HepG2 (cell line): ENCODE measurements around the gene APOLD1. TPM values are rescaled to one million over a fixed set of nuclear protein-coding genes. Genes with fewer than 3 reads are reported as not detected.
A peak's percentile ranks its signal among the peaks of the same experiment; 100 is the strongest.

Source experiments
- ATRX ChIP-seq: sonication (generic); formaldehyde crosslinking; IDR thresholded peaks from 2 replicates; pipeline ENCODE4 v1.4.0; 2020; ENCODE audit warnings: missing genetic modification reagents, borderline replicate concordance
- BORCS8-MEF2B ChIP-seq: sonication (generic); formaldehyde crosslinking; IDR thresholded peaks from 2 replicates; pipeline ENCODE4 v1.8.0; 2022; ENCODE audit warnings: mild to moderate bottlenecking, missing genetic modification reagents
- CERS6 ChIP-seq: sonication (generic); formaldehyde crosslinking; IDR thresholded peaks from 2 replicates; pipeline ENCODE4 v1.5.0; 2020; ENCODE audit warnings: missing genetic modification reagents
- EHMT2 ChIP-seq: fragments of 200-600 bp; sonication (generic); IDR thresholded peaks from 2 replicates; pipeline ENCODE4 v1.7.0; 2017; ENCODE audit warnings: antibody characterized with exemption, low read depth, low read length, borderline replicate concordance
- ESRRA ChIP-seq: sonication (generic); formaldehyde crosslinking; IDR thresholded peaks from 2 replicates; pipeline ENCODE4 v1.5.1; 2020; ENCODE audit warnings: mild to moderate bottlenecking, low read depth, missing genetic modification reagents
- ETV6 ChIP-seq: sonication (generic); formaldehyde crosslinking; conservative IDR thresholded peaks from 2 replicates; pipeline ENCODE4 v1.4.0; 2020; ENCODE audit warnings: missing genetic modification reagents
- GTF3A ChIP-seq: sonication (generic); formaldehyde crosslinking; conservative IDR thresholded peaks from 2 replicates; pipeline ENCODE4 v1.4.0; 2020; ENCODE audit warnings: mild to moderate bottlenecking, missing genetic modification reagents
- GZF1 ChIP-seq: sonication (generic); formaldehyde crosslinking; IDR thresholded peaks from 2 replicates; pipeline ENCODE4 v1.5.1; 2020; ENCODE audit warnings: mild to moderate bottlenecking, missing genetic modification reagents
- HDAC2 ChIP-seq: sonication (generic); formaldehyde crosslinking; IDR thresholded peaks from 2 replicates; pipeline ENCODE4 v1.4.0; 2020; ENCODE audit warnings: missing genetic modification reagents
- HDAC6 ChIP-seq: fragments of 200-600 bp; sonication (generic); IDR thresholded peaks from 2 replicates; pipeline ENCODE4 v1.7.0; 2017; ENCODE audit warnings: mild to moderate bottlenecking, antibody characterized with exemption, low read length, low read depth
- MNT ChIP-seq: fragments of 450-650 bp; IDR thresholded peaks from 2 replicates; pipeline ENCODE4 v1.6.1; 2016
- POLR2AphosphoS5 ChIP-seq: IDR thresholded peaks from 2 replicates; pipeline ENCODE4 v1.6.1; 2012; ENCODE audit warnings: low read depth, low read length
- SP5 ChIP-seq: IDR thresholded peaks from 2 replicates; pipeline ENCODE4 v1.6.1; 2016; ENCODE audit warnings: low read depth, borderline replicate concordance
- XRCC5 ChIP-seq: fragments of 200-400 bp; formaldehyde crosslinking; optimal IDR thresholded peaks from 2 replicates; pipeline ENCODE3; 2017; ENCODE audit warnings: mild to moderate bottlenecking, low read length
- ZFYVE20 ChIP-seq: sonication (generic); formaldehyde crosslinking; IDR thresholded peaks from 2 replicates; pipeline ENCODE4 v1.8.0; 2023; ENCODE audit warnings: low read depth, mild to moderate bottlenecking, moderate library complexity, missing genetic modification reagents, borderline replicate concordance
- ZNF12 ChIP-seq: sonication (generic); formaldehyde crosslinking; IDR thresholded peaks from 2 replicates; pipeline ENCODE4 v1.5.0; 2020; ENCODE audit warnings: missing genetic modification reagents
- ZNF234 ChIP-seq: sonication (generic); formaldehyde crosslinking; conservative IDR thresholded peaks from 2 replicates; pipeline ENCODE4 v1.5.1; 2020; ENCODE audit warnings: mild to moderate bottlenecking, missing genetic modification reagents
- ZNF513 ChIP-seq: sonication (generic); formaldehyde crosslinking; conservative IDR thresholded peaks from 2 replicates; pipeline ENCODE4 v1.5.0; 2020; ENCODE audit warnings: missing genetic modification reagents
- ZNF557 ChIP-seq: sonication (generic); formaldehyde crosslinking; IDR thresholded peaks from 2 replicates; pipeline ENCODE4 v1.4.0; 2020; ENCODE audit warnings: missing genetic modification reagents
- ZNF580 ChIP-seq: IDR thresholded peaks from 2 replicates; pipeline ENCODE4 v1.6.1; 2016; ENCODE audit warnings: low read depth, borderline replicate concordance
- ZNF619 ChIP-seq: sonication (generic); formaldehyde crosslinking; IDR thresholded peaks from 2 replicates; pipeline ENCODE4 v1.4.0; 2020; ENCODE audit warnings: mild to moderate bottlenecking, missing genetic modification reagents
- ZNF660 ChIP-seq: sonication (generic); formaldehyde crosslinking; IDR thresholded peaks from 2 replicates; pipeline ENCODE4 v1.5.1; 2020; ENCODE audit warnings: mild to moderate bottlenecking, low read depth, missing genetic modification reagents, borderline replicate concordance
- ZNF776 ChIP-seq: sonication (generic); formaldehyde crosslinking; IDR thresholded peaks from 2 replicates; pipeline ENCODE4 v1.4.0; 2020; ENCODE audit warnings: mild to moderate bottlenecking, missing genetic modification reagents
- ZNF792 ChIP-seq: IDR thresholded peaks from 2 replicates; pipeline ENCODE4 v1.6.1; 2016
- polyA plus RNA-seq, 8 experiments: library from polyadenylated mRNA; depleted of rRNA in 3 of 8; stranded (reverse) in 7 of 8; unstranded in 1 of 8; fragments of >200 nt; fragmentation: Illumina TruSeq in 4 of 8; extraction: Trizol in 4 of 8; gene quantifications; 2 replicates each; pipeline versions ENCODE4 v1.2.1 to v1.2.3, GENCODE V29; 2011 to 2016; ENCODE audit warnings: low read depth in 4 of 8, missing spikeins in 1 of 8, mixed read lengths in 1 of 8; ENCODE audit not compliant: insufficient read depth in 1 of 8
- total RNA-seq, 5 experiments: library from RNA; depleted of rRNA; stranded (reverse); fragments of >200 nt; fragmentation: Illumina TruSeq; extraction: Trizol; gene quantifications; 2 replicates each; pipeline ENCODE4 v1.2.3, GENCODE V29; 2016; ENCODE audit warnings: low read depth in 1 of 5
- TF ChIP-seq, protein P1 (sequence below): sonication (generic); formaldehyde crosslinking; IDR thresholded peaks from 2 replicates; pipeline ENCODE4 v1.5.0; 2020; ENCODE audit warnings: mild to moderate bottlenecking, missing genetic modification reagents, moderate library complexity

The APOLD1 gene
- total and polyA plus RNA-seq, 2 of the 13 experiments (the other 11 are each of a cell fraction or from before 2014, with no cell fraction given): 0.20 to 0.84 TPM

DNA sequence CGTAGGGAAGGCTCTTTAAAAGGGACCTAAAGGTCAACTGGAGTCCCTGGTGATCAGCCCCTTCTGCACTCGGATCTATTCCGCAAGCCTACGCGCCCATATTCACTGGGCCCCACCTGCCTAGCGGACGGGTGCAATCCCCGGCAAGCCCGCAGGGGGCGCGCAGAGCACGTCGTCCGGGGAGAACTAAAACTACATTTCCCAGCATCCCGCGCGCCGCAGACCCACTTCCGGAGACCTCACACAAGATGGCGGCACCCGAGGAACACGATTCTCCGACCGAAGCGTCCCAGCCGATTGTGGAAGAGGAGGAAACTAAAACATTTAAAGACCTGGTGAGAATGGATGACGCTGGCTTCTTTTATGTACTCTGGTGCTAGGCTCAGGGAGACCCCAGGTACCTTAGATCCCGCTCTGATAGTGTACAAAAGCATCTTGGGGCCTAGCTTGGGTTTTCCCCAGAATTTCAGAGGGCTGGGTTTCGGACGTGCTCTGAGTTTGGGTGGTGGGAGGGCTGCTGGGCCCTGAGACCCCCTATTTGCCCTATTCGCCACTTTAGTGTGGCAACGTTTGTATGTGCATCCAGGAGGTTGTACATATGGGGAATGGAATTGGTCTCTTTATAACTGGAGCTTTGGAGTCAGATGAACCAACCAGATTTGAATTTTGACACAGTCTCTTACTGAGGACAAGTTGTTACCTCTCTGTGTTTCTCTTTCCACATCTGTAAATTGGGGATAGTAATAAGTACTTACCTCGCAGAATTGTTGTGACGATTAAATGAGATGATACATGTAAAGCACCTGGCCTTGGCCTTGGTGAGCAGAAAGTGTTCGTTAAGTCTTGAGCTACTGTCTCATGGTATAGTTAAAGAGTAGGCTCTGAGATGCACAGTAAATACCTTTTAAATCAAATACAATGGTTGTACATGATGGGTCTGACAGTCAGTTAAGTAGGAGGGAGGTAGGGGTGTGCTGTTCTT is 28.0 kb downstream of the APOLD1 start, which contains the start of gene DDX47 (continued):
- TF ChIP-seq HDAC2 (CRISPR knock-in tag) (peak; percentile 42; the same call in 1 of the 2 replicates), ETV6 (CRISPR knock-in tag) (no peak), MNT (no peak), ZNF557 (CRISPR knock-in tag) (no peak), ZNF776 (CRISPR knock-in tag) (no peak), SP5 (no peak), ESRRA (CRISPR knock-in tag) (0 out of 2 replicates have a peak, but pooled peaks have one; percentile 25), EHMT2 (no peak), CERS6 (CRISPR knock-in tag) (no peak), XRCC5 (peak; percentile 95), GZF1 (CRISPR knock-in tag) (no peak), ZNF792 (CRISPR knock-in tag) (peak; percentile 39; the same call in 1 of the 2 replicates), ZNF619 (CRISPR knock-in tag) (peak; percentile 67; the same call in 1 of the 2 replicates), ATRX (no peak), BORCS8-MEF2B (CRISPR knock-in tag) (peak; percentile 73), ZFYVE20 (CRISPR knock-in tag) (no peak), ZNF580 (no peak), POLR2AphosphoS5 (peak; percentile 80), ZNF660 (no peak), HDAC6 (no peak), GTF3A (CRISPR knock-in tag) (no peak), ZNF234 (CRISPR knock-in tag) (no peak), ZNF513 (CRISPR knock-in tag) (no peak), ZNF12 (no peak)
- TF ChIP-seq, protein P1, sequence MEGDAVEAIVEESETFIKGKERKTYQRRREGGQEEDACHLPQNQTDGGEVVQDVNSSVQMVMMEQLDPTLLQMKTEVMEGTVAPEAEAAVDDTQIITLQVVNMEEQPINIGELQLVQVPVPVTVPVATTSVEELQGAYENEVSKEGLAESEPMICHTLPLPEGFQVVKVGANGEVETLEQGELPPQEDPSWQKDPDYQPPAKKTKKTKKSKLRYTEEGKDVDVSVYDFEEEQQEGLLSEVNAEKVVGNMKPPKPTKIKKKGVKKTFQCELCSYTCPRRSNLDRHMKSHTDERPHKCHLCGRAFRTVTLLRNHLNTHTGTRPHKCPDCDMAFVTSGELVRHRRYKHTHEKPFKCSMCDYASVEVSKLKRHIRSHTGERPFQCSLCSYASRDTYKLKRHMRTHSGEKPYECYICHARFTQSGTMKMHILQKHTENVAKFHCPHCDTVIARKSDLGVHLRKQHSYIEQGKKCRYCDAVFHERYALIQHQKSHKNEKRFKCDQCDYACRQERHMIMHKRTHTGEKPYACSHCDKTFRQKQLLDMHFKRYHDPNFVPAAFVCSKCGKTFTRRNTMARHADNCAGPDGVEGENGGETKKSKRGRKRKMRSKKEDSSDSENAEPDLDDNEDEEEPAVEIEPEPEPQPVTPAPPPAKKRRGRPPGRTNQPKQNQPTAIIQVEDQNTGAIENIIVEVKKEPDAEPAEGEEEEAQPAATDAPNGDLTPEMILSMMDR (CRISPR knock-in tag): peak; percentile 98
